ENCODE data around the gene SPTLC2. TPM values are rescaled to one million over a fixed set of nuclear protein-coding genes. Genes with fewer than 3 reads are reported as not detected.
"Not testable (repeated sequence)": the region's sequence is repeated elsewhere in the genome, so short reads cannot be mapped to it uniquely, and the experiment has no call there.

The SPTLC2 gene
- total RNA-seq, 1 donor from 2014 or later: 40.9 TPM

GRCh38 chr14:77593501-77593961, 22.9 kb downstream of the SPTLC2 start:
- no peak for DNase-seq (ENCODE audit: extremely low spot score, unreplicated experiment)
- Mint-ChIP-seq H3K27ac (peak overlapping the region; percentile 68), H3K4me1 (ENCODE audit: unreplicated experiment) (peaks cover 2% of the 10 kb centered on the region), H3K9me3 (no peaks in the 10 kb centered on the region), H3K27me3 (no peaks in the 10 kb centered on the region), H3K4me3 (no peak overlapping the region), H3K36me3 (peaks cover 28% of the 10 kb centered on the region)
- TF ChIP-seq CTCF (conservative IDR thresholded peaks at IDR 0.05): no peak

DNA sequence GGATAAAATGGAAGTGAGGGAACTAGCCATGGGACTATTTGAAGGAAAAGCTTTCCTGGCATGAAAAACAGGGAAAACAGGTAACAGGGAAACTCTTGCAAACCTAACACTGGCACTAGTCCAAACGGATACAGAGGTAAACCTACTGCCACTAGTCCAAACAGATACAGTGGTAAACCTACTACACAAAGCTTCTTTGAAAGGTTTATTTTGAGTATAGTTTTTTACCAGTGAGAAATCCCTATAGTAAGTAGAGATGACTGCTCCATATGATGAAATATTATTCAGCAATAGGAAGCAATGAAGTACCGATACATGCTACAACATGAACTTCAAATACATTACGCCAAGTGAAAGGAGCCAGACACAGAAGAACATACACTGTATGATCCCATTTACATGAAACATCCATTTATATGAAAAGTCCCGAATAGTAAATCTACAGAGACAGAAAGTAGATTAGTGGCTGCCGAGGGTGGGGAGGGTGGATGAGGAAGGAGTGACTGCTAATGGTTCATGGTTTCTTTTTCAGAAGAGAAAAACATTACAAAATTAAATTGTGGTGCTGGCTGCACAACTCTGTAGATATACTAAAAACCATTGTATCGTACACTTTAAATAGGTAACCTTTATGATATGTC, 25.5 kb downstream of the SPTLC2 start:
- H3K4me3 Mint-ChIP-seq: no peak overlapping the region
- no peaks in the 10 kb centered on the region for H3K27me3 Mint-ChIP-seq
- peaks cover 27% of the 10 kb centered on the region for H3K36me3 Mint-ChIP-seq
- H3K4me1 Mint-ChIP-seq (ENCODE audit: unreplicated experiment): no peaks in the 10 kb centered on the region
- no peak for DNase-seq (ENCODE audit: extremely low spot score, unreplicated experiment)
- peak overlapping the region; percentile 4 for H3K27ac Mint-ChIP-seq
- no peak for TF ChIP-seq CTCF (conservative IDR thresholded peaks at IDR 0.05)
- no peaks in the 10 kb centered on the region for H3K9me3 Mint-ChIP-seq

- no peaks in the 10 kb centered on the region for H3K27me3 Mint-ChIP-seq
- no peaks in the 10 kb centered on the region for H3K9me3 Mint-ChIP-seq
These were observed 27.3 kb downstream of the SPTLC2 start for GRCh38 chr14:77589099-77589498.

DNA sequence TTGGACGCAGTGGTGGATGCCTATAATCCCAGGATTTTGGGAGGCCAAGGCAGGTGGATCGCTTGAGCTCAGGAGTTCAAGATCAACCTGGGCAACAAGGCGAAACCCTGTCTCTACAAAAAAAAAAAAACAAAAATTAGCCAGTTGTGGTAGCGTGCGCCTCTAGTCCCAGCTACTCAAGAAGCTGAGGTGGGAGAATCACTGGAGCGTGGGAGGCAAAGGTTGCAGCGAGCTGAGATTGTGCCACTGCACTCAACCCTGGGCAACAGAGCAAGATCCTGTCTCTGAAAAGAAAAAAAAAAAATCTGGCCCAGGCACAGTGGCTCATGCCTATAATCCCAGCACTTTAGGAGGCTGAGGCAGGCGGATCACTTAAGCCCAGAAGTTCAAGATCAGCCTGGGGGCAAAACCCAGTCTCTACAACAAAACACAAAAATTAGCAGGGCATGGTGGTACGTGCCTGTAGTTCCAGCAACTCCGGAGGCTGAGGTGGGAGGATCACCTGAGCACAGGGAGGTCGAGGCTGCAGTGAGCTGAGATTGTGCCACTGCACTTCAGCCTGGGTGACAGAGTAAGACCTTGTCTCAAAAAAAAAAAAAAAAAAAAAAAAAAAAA, 27.9 kb downstream of the SPTLC2 start:
- H3K4me1 Mint-ChIP-seq (ENCODE audit: unreplicated experiment); H3K27me3 Mint-ChIP-seq; H3K9me3 Mint-ChIP-seq; H3K4me3 Mint-ChIP-seq; DNase-seq (ENCODE audit: extremely low spot score, unreplicated experiment); H3K27ac Mint-ChIP-seq: not testable (repeated sequence)
- peaks cover 14% of the 10 kb centered on the region for H3K36me3 Mint-ChIP-seq

More at GRCh38 chr14:77589099-77589498, 27.3 kb downstream of the SPTLC2 start:
- Mint-ChIP-seq H3K4me1 (ENCODE audit: unreplicated experiment) (peaks cover 6% of the 10 kb centered on the region), H3K4me3 (no peak overlapping the region), H3K27ac (no peak overlapping the region), H3K36me3 (peaks cover 19% of the 10 kb centered on the region)
- DNase-seq (ENCODE audit: extremely low spot score, unreplicated experiment): no peak
- no peak for TF ChIP-seq CTCF (conservative IDR thresholded peaks at IDR 0.05)

- Mint-ChIP-seq H3K27ac (no peak overlapping the region), H3K4me1 (ENCODE audit: unreplicated experiment) (peaks cover 15% of the 10 kb centered on the region), H3K27me3 (no peaks in the 10 kb centered on the region), H3K9me3 (no peaks in the 10 kb centered on the region), H3K36me3 (peaks cover 8% of the 10 kb centered on the region), H3K4me3 (no peak overlapping the region)
- DNase-seq (ENCODE audit: extremely low spot score, unreplicated experiment): no peak
- no peak for TF ChIP-seq CTCF (conservative IDR thresholded peaks at IDR 0.05)
These were observed 31.1 kb downstream of the SPTLC2 start for GRCh38 chr14:77585385-77585784.

DNA sequence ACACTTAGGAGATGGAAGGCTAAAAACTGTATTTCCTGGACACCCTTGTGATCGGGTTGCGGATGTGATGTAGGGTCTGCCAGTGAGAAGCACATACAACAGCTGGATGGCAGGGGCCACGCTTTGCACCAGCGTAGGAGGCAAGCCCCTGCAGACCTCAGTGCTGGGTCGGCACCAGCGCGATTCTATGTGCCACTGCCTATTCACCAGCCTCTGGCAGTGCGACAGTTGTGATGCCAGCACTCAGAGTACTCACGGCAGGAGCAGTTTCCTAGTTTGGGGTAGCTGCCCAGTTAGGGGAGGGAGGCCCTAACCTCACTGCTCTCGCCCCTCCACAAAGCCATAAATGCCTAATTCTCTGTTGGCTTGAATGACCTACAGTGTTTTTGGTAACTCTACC, 31.6 kb downstream of the SPTLC2 start:
- no peaks in the 10 kb centered on the region for H3K9me3 Mint-ChIP-seq
- H3K27ac Mint-ChIP-seq: no peak overlapping the region
- peaks cover 15% of the 10 kb centered on the region for H3K4me1 Mint-ChIP-seq (ENCODE audit: unreplicated experiment)
- no peak for DNase-seq (ENCODE audit: extremely low spot score, unreplicated experiment)
- peaks cover 8% of the 10 kb centered on the region for H3K36me3 Mint-ChIP-seq
- TF ChIP-seq CTCF (conservative IDR thresholded peaks at IDR 0.05): no peak
- peak overlapping the region; percentile 0 for H3K4me3 Mint-ChIP-seq
- H3K27me3 Mint-ChIP-seq: no peaks in the 10 kb centered on the region
